ENCODE results near the gene TFB2M. TPM values are rescaled to one million over a fixed set of nuclear protein-coding genes. Genes with fewer than 3 reads are reported as not detected.
"Not testable (repeated sequence)": the region's sequence is repeated elsewhere in the genome, so short reads cannot be mapped to it uniquely, and the experiment has no call there.

The TFB2M gene
- total RNA-seq, 1 donor from 2014 or later = 11.6 TPM

DNA sequence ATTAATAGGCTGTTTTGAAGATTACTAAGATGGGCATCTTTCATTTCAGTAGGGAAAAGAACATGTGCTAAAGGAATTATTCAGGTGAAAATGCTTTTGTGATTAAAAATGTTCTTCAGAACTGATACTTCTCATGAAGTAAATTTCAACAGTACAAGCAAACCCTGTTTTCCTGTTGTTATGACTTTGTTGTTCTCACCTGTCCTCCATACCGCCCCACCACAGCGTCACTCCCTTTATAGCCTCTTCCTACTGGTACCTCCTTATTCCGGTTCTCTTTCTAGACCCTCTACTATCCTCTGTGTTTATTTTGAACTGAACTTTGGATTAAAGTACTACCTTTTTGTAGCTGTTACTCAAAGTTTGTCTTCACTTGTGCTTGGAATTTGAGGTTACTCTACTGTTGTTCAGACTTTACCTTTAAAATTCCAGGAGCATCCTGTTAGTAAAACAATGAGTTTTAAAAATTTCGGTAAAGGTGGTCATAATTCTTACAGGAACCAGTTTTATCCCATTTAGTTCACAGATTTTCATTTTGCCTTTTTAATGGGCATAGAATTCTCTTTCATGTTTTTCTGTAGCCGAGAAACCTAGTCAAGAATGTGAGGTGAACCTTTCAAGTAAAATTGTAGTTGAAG lies 11.1 kb upstream of the TFB2M start:
- Mint-ChIP-seq H3K4me3 (ENCODE audit: low read depth) (no peak overlapping the region), H3K27ac (no peak overlapping the region), H3K27me3 (no peaks in the 10 kb centered on the region), H3K4me1 (ENCODE audit: low read depth) (peaks cover 18% of the 10 kb centered on the region), H3K9me3 (ENCODE audit: low read depth) (peaks cover 5% of the 10 kb centered on the region), H3K36me3 (ENCODE audit: insufficient read depth) (peaks cover 9% of the 10 kb centered on the region)
- DNase-seq (ENCODE audit: low spot score, unreplicated experiment) = no peak
- TF ChIP-seq, protein P1, sequence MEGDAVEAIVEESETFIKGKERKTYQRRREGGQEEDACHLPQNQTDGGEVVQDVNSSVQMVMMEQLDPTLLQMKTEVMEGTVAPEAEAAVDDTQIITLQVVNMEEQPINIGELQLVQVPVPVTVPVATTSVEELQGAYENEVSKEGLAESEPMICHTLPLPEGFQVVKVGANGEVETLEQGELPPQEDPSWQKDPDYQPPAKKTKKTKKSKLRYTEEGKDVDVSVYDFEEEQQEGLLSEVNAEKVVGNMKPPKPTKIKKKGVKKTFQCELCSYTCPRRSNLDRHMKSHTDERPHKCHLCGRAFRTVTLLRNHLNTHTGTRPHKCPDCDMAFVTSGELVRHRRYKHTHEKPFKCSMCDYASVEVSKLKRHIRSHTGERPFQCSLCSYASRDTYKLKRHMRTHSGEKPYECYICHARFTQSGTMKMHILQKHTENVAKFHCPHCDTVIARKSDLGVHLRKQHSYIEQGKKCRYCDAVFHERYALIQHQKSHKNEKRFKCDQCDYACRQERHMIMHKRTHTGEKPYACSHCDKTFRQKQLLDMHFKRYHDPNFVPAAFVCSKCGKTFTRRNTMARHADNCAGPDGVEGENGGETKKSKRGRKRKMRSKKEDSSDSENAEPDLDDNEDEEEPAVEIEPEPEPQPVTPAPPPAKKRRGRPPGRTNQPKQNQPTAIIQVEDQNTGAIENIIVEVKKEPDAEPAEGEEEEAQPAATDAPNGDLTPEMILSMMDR (IDR thresholded peaks at IDR 0.05; ENCODE audit: unreplicated experiment) = no peak

DNA sequence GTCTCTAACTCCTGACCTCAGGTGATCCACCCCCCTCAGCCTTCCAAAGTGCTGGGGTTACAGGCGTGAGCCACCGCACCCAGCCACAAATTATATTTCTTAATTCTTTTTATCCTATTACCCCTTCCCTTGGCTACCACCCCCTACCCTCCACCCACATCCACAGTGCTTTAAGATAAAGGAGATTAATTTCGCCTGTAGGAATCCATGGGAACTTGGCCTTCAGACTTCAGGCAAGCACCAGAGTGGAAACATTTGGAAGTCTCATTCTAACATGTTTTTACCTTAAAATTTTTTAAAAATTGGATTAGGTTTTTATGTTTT lies 10.6 kb upstream of the TFB2M start:
- H3K27ac Mint-ChIP-seq = no peak overlapping the region
- H3K4me1 Mint-ChIP-seq (ENCODE audit: low read depth) = peaks cover 15% of the 10 kb centered on the region
- no peaks in the 10 kb centered on the region for H3K27me3 Mint-ChIP-seq
- DNase-seq (ENCODE audit: low spot score, unreplicated experiment) = no peak
- peaks cover 5% of the 10 kb centered on the region for H3K9me3 Mint-ChIP-seq (ENCODE audit: low read depth)
- TF ChIP-seq, protein P1 (IDR thresholded peaks at IDR 0.05; ENCODE audit: unreplicated experiment) = no peak
- peaks cover 9% of the 10 kb centered on the region for H3K36me3 Mint-ChIP-seq (ENCODE audit: insufficient read depth)
- no peak overlapping the region for H3K4me3 Mint-ChIP-seq (ENCODE audit: low read depth)

DNA sequence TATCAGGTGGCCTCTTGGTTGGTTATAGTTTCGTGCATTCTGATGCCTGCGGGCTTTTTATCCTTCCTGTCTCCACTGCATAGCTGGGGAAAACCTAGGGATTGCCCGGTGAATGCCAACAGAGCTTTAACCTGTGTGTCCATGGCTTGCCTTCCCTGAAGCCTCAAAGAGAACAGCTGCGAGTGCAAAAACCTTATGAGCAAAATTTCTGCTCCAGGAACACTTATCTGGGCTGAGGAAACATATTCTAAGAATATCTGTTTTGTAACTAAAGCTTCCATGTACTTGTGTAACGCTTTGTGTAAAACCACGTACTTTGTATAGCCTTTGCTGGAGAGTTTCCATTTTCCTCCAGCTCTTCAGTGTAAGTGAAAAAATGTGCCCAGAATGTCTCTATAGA lies 7.4 kb upstream of the TFB2M start:
- H3K27me3 Mint-ChIP-seq = no peaks in the 10 kb centered on the region
- H3K9me3 Mint-ChIP-seq (ENCODE audit: low read depth) = peaks cover 5% of the 10 kb centered on the region
- no peak for DNase-seq (ENCODE audit: low spot score, unreplicated experiment)
- peaks cover 19% of the 10 kb centered on the region for H3K4me1 Mint-ChIP-seq (ENCODE audit: low read depth)
- peaks cover 9% of the 10 kb centered on the region for H3K36me3 Mint-ChIP-seq (ENCODE audit: insufficient read depth)
- TF ChIP-seq, protein P1 (IDR thresholded peaks at IDR 0.05; ENCODE audit: unreplicated experiment) = no peak
- H3K27ac Mint-ChIP-seq = no peak overlapping the region
- no peak overlapping the region for H3K4me3 Mint-ChIP-seq (ENCODE audit: low read depth)

DNA sequence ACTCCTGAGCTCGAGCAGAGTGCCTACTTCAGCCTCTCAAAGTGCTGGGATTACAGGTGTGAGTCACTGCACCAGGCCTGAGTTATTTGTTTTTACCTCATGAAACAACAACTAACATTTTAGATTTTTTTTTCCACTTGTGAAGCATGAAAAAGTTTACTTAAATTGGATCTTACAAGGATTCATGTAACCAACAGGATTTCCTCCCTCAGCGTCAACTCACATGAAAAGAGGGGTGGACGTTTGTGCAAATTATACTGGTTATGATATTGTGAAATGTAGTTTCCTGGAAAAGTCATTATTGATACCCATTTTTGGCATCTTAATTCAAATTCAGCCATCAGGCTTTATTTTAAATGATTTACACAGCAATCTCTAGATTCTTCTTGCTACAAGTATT lies 6.7 kb upstream of the TFB2M start:
- DNase-seq (ENCODE audit: low spot score, unreplicated experiment) = no peak
- no peak overlapping the region for H3K4me3 Mint-ChIP-seq (ENCODE audit: low read depth)
- H3K27ac Mint-ChIP-seq = no peak overlapping the region
- peaks cover 17% of the 10 kb centered on the region for H3K4me1 Mint-ChIP-seq (ENCODE audit: low read depth)
- H3K27me3 Mint-ChIP-seq = no peaks in the 10 kb centered on the region
- peaks cover 9% of the 10 kb centered on the region for H3K36me3 Mint-ChIP-seq (ENCODE audit: insufficient read depth)
- peaks cover 5% of the 10 kb centered on the region for H3K9me3 Mint-ChIP-seq (ENCODE audit: low read depth)
- TF ChIP-seq, protein P1 (IDR thresholded peaks at IDR 0.05; ENCODE audit: unreplicated experiment) = no peak

DNA sequence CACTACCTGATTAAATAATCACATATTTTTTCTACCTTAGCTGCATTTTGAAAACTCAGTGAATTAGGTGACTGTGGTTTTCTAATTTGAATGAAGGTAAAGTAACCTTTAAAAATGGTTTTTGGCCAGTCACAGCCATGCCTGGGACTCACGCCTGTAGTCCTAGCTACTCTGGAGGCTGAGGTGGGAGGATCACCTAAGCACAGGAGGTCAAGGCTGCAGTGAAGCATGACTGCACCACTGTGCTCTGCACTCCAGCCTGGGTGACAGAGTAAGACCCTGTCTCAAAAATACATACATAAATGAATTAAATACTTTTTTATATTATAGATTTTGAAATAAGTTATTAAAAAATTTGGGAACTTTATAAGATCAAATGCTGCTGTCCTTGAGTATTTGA lies 5.9 kb upstream of the TFB2M start:
- no peaks in the 10 kb centered on the region for H3K27me3 Mint-ChIP-seq
- H3K9me3 Mint-ChIP-seq (ENCODE audit: low read depth) = peaks cover 5% of the 10 kb centered on the region
- peaks cover 15% of the 10 kb centered on the region for H3K4me1 Mint-ChIP-seq (ENCODE audit: low read depth)
- no peak overlapping the region for H3K4me3 Mint-ChIP-seq (ENCODE audit: low read depth)
- peaks cover 7% of the 10 kb centered on the region for H3K36me3 Mint-ChIP-seq (ENCODE audit: insufficient read depth)
- DNase-seq (ENCODE audit: low spot score, unreplicated experiment) = no peak
- TF ChIP-seq, protein P1 (IDR thresholded peaks at IDR 0.05; ENCODE audit: unreplicated experiment) = no peak
- no peak overlapping the region for H3K27ac Mint-ChIP-seq

DNA sequence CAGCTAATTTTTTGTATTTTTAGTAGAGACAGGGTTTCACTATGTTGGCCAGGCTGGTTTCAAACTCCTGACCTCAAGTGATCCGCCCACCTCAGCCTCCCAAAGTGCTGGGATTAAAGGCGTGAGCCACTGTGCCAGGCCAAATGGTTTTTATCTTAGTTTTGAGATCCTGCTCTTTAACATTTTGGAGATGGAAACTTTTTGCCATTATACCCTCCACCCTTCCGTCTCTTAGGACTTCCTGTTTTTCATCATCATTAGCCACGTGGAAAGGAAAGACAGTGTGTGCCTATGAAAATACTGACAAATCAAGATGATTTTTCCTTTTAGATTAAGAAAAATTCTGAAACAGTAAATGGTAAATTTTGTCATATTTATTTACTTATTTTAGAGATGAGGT lies 5.2 kb upstream of the TFB2M start:
- not testable (repeated sequence) for H3K4me3 Mint-ChIP-seq (ENCODE audit: low read depth); H3K9me3 Mint-ChIP-seq (ENCODE audit: low read depth); H3K27me3 Mint-ChIP-seq; H3K27ac Mint-ChIP-seq; H3K36me3 Mint-ChIP-seq (ENCODE audit: insufficient read depth); DNase-seq (ENCODE audit: low spot score, unreplicated experiment)
- H3K4me1 Mint-ChIP-seq (ENCODE audit: low read depth) = peaks cover 14% of the 10 kb centered on the region
